Ovary (tissue), 3 donors: ENCODE data around the gene GALK2.

Source experiments
- EP300 ChIP-seq: sonication (generic); formaldehyde crosslinking; IDR thresholded peaks from one replicate; pipeline ENCODE4 v1.6.1; 2017; ENCODE audit warnings: antibody characterized with exemption
- POLR2A ChIP-seq: fragments of 450-650 bp; IDR thresholded peaks from one replicate; pipeline ENCODE4 v1.6.1; 2017; ENCODE audit warnings: antibody characterized with exemption, mild to moderate bottlenecking, moderate library complexity
- TF ChIP-seq, protein P1 (sequence below), 3 donors: fragments of 450-650 bp in 2 of 3; fragments of 200-600 bp in 1 of 3; IDR thresholded peaks; one replicate each; pipeline versions ENCODE4 v1.5.1 to v1.8.0; 2016 to 2022; ENCODE audit warnings: antibody characterized with exemption in 3 of 3, mild to moderate bottlenecking in 1 of 3
- donor health status: DM: no; HTN: no; CAD: no.

DNA sequence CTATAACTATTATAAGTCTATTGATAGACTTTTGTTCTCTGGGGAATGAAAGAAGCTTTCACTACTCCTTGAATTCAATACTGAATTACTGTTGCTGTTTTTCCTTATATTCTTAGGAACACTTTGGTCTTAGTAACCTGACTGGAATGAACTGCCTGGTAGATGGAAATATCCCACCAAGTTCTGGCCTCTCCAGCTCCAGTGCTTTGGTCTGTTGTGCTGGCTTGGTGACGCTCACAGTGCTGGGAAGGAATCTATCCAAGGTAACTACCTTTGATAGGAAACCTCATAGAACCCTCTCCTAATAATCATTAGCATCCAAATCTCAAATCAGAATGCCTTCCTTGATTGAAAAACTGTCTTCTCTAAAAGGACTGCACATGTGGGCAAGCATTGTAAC is 69.1 kb downstream of the GALK2 start:
- TF ChIP-seq POLR2A, result no peak
- TF ChIP-seq, protein P1, sequence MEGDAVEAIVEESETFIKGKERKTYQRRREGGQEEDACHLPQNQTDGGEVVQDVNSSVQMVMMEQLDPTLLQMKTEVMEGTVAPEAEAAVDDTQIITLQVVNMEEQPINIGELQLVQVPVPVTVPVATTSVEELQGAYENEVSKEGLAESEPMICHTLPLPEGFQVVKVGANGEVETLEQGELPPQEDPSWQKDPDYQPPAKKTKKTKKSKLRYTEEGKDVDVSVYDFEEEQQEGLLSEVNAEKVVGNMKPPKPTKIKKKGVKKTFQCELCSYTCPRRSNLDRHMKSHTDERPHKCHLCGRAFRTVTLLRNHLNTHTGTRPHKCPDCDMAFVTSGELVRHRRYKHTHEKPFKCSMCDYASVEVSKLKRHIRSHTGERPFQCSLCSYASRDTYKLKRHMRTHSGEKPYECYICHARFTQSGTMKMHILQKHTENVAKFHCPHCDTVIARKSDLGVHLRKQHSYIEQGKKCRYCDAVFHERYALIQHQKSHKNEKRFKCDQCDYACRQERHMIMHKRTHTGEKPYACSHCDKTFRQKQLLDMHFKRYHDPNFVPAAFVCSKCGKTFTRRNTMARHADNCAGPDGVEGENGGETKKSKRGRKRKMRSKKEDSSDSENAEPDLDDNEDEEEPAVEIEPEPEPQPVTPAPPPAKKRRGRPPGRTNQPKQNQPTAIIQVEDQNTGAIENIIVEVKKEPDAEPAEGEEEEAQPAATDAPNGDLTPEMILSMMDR (IDR thresholded peaks at IDR 0.05), result no peak
- TF ChIP-seq EP300, result no peak
